C4-2B (cell line): ENCODE measurements around the gene SOX30.

Experiments used
- H3K27ac ChIP-seq: fragments of 450-650 bp; 2 replicates; pipeline ENCODE4 v1.5.1; 2017
- ZFX ChIP-seq: fragments of 450-650 bp; IDR thresholded peaks from 2 replicates; pipeline ENCODE4 v1.6.1; 2017
- TF ChIP-seq, protein P1 (sequence below): fragments of 450-650 bp; conservative IDR thresholded peaks from 2 replicates; pipeline ENCODE4 v1.5.1; 2017; ENCODE audit warnings: mild to moderate bottlenecking

The SOX30 gene

GRCh38 chr5:157610990-157611389, 41.2 kb downstream of the SOX30 start:
- TF ChIP-seq ZFX, result no peak
- TF ChIP-seq, protein P1, sequence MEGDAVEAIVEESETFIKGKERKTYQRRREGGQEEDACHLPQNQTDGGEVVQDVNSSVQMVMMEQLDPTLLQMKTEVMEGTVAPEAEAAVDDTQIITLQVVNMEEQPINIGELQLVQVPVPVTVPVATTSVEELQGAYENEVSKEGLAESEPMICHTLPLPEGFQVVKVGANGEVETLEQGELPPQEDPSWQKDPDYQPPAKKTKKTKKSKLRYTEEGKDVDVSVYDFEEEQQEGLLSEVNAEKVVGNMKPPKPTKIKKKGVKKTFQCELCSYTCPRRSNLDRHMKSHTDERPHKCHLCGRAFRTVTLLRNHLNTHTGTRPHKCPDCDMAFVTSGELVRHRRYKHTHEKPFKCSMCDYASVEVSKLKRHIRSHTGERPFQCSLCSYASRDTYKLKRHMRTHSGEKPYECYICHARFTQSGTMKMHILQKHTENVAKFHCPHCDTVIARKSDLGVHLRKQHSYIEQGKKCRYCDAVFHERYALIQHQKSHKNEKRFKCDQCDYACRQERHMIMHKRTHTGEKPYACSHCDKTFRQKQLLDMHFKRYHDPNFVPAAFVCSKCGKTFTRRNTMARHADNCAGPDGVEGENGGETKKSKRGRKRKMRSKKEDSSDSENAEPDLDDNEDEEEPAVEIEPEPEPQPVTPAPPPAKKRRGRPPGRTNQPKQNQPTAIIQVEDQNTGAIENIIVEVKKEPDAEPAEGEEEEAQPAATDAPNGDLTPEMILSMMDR, result no peak
- no peak overlapping the region for H3K27ac ChIP-seq

DNA sequence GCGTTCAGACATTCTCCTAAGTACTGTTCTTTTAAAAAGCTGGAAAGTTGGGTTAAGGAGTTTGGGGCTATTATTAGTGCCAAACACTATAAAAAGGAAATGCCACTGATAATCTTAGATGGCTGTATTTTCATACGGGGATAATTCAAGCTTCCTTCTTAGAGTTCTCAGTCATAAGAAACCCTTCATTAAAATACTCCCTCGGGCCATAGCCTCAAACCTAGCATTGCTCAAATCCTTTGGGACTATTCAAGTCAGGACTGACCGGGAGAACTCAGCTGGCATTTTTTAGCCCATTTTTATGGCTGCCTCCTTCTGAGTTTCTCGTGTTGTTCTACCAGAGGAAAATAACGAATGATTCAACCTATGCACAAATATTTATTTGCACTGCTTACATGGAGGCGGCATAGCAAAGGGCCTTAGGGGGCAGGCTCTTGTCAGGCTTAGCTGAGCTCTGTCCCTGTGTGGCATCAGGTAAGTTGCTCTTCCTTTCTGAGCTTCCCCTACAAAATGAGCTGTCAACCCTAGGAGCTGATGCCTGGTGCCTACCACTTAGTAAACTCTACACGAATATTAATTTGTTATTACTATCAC, 43.2 kb downstream of the SOX30 start:
- H3K27ac ChIP-seq, result no peak overlapping the region
- no peak for TF ChIP-seq ZFX
- TF ChIP-seq, protein P1, result no peak

GRCh38 chr5:157607371-157608161, 44.7 kb downstream of the SOX30 start:
- H3K27ac ChIP-seq, result no peak overlapping the region
- TF ChIP-seq, protein P1, result no peak
- no peak for TF ChIP-seq ZFX

- no peak overlapping the region for H3K27ac ChIP-seq
- no peak for TF ChIP-seq ZFX
- TF ChIP-seq, protein P1, result no peak
Observed at GRCh38 chr5:157606046-157606445, 46.2 kb downstream of the SOX30 start.

GRCh38 chr5:157603333-157604190, 48.7 kb downstream of the SOX30 start:
- TF ChIP-seq, protein P1, result no peak
- TF ChIP-seq ZFX, result no peak
- H3K27ac ChIP-seq, result no peak overlapping the region

- TF ChIP-seq, protein P1, result no peak
- no peak overlapping the region for H3K27ac ChIP-seq
Observed at GRCh38 chr5:157602505-157602904, 49.7 kb downstream of the SOX30 start.

DNA sequence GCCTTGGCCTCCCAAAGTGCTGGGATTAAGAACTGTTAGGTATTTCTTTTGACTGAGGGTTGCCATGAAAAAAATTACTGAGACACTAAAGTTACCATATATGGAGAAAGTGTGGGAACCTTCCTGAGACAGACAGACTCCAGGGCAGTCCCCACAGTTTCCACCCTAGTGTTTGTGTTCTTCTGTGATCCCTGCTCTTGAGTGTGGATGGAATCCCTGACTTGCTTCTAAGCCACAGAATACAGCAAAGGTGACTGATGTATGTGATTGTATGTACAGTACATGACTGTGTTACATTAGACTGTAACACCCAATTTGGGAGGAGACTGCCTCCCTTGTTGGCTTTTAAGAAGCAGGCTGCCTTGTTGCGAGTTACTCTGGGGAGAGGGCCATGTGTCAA, 52.0 kb downstream of the SOX30 start:
- TF ChIP-seq, protein P1, result no peak
- TF ChIP-seq ZFX, result no peak
- H3K27ac ChIP-seq, result no peak overlapping the region
